GM18873 (cell line): Measurements from ENCODE around the gene VAMP2.

Experiments used
- ATAC-seq: cut with Tn5 transposase; IDR thresholded peaks from one replicate; pipeline ENCODE4 v1.9.1; 2021; ENCODE audit warnings: mild to moderate bottlenecking, moderate library complexity, moderate number of reproducible peaks; ENCODE audit not compliant: unreplicated experiment, low FRiP score

The VAMP2 gene

GRCh38 chr17:8144401-8145231 lies 18.1 kb downstream of the VAMP2 start:
- ATAC-seq = no peak

DNA sequence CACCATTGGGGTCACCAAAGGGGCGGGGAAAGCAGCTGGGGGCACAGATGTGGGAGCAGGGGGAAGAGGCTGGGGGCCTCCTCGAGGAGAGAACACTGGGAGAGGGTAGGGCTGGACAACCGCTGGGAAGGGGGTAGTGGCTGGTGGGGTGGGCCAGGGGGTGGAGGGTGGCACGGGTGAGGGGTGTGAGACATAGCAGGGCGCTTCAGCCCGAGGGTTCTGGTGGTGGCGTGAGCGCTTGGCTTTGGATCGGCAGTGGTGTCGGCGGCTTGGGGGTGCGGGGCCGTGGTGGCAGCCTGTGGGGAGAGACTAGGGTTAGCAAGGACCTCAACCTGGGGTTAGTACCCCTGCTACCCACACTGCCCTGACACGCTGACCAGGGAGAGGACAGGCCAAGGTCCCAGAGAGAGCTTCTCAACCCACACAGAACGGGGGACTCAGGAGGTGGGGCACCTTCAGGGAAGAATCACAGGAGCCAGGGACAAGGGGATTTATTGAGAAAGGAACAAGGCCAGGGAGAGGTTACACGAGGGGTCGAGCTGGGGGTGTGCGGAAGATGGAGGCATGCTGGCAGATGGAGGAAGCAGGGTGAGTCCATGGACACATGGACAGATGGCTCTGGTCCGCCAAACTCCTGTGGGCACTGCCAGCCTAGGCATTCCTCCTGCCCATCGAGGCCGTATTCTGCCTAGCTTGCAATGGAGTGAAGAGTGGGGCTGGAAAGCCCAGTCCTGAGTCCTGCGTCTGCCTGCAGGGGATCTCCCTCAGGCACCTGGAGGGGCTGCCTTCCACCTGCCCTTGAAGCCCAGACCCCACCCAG lies 19.0 kb downstream of the VAMP2 start:
- ATAC-seq = no peak

DNA sequence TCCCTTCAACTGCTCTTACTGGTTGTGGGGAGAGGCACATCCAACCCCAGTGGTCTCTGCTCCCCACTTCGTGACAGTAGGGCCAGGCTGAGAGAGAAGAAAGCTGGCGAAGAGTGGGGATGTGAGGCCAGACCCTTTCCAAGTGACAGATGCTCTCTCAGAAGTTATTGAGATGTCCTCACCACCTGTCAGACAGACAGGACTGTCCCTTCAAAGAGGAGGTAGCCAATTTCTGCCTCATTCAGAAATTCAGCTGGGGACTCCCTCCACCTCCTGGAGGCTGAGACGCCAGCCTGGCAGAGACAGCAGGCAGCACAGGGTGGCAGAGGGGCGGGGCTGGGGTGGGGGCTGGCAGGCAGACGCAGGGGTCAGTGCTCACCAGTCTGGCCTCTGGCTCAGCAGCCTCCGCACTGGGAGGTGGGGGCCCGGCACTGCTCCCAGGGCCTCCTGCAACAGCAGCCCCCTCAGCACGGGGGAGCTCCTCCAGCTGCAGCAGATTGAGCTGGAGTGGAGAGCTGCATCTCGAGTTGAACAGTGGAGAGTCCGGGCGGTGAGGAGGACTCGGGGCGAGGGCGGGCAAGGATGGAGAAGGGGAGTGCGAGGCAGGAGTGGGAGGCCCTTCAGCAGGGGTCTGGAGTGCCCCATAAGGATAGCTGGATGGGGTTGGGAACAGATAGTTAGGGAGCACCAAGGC lies 19.7 kb downstream of the VAMP2 start:
- no peak for ATAC-seq

DNA sequence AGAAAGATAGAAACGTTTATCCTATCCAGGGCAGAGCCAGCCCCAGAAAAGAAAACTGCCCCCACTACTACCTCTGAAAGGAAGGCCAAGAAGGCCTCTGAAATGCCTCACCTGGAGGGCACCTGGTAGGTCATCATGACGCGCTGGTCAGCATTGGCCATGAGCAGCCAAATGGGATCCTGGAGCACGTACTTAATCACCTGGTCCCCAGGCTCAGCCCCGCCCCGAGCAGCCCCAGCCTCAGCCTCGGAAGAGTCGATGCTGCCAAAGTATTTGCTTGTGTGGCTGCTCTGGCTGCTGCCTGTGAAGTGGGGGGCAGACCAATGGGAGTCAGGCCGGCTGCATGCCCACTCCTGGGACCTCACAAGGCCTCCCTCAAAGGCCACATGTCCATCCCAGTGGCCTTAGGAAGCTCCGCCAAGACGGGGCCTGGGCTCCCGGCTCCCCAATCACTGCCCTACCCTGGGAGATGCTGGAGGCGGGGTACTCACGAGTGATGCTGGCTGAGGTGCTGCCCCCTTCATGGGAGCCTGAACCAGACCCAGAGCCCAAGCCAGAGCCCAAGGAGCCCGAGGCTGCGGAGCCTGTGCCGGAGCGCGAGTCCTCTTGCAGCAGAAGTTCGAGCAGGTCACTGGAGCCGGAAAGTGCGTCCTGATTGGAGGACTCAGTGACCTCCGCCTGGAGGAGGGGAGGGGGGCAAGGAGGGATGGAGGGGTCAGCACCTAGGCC lies 20.4 kb downstream of the VAMP2 start:
- ATAC-seq = no peak

DNA sequence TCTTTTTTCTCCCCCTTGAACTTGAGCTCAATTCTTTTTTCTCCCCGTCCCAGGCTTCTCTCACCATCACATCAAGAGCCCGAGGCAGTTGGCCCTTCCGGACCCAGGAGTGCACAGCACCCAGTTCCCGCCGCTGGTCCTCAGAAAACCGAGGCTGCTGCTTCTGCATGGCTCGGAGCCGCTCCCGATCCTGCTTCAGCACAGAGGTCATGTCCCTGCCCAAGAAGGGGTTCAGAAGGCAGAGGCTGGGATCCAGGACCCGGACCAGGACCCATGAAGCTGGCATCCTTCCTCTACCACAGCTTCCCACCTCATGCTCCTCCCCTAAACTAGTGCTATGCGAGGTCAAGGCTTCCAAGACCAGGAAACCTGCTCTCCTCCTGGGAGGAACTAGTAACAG lies 21.0 kb downstream of the VAMP2 start:
- no peak for ATAC-seq

DNA sequence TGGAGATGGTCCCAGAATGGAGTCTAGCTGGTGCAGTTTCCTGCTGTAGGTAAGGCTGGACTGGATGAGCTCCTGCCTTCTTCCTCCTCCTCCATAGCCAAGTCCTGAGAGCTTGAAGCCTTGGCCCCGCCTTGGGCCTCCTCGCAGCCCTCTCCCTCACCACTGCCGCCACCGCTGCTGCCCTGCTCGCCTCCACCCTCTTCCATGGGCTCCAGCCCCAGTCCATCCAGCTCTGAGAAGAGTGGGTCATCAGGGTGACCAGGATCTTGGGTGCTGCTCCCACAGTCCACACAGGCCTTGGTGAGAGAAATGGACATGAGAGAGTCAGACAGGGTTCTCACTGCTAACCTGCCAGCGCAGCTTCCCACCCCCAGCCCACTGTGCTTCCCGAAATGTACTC lies 21.7 kb downstream of the VAMP2 start:
- ATAC-seq = no peak

GRCh38 chr17:8140065-8141029 lies 22.4 kb downstream of the VAMP2 start:
- ATAC-seq = no peak

GRCh38 chr17:8138672-8139371 lies 23.9 kb downstream of the VAMP2 start:
- peak; percentile 55 for ATAC-seq

DNA sequence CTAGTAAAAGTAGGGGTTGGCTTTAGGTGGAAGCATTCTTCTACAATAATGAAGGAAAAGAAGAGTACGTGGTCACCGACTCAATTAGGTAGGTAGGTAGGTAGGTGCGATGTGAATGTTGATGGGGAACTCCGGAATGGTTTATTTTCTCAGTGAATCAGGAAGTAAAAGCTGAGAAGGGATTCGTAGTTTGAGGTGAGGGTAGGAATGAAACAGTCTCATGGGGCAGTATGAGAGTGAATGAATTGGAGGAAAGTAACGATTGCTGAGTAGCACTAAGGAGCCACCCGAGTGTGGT lies 24.4 kb downstream of the VAMP2 start:
- no peak for ATAC-seq

GRCh38 chr17:8137645-8138373 lies 24.9 kb downstream of the VAMP2 start:
- no peak for ATAC-seq

DNA sequence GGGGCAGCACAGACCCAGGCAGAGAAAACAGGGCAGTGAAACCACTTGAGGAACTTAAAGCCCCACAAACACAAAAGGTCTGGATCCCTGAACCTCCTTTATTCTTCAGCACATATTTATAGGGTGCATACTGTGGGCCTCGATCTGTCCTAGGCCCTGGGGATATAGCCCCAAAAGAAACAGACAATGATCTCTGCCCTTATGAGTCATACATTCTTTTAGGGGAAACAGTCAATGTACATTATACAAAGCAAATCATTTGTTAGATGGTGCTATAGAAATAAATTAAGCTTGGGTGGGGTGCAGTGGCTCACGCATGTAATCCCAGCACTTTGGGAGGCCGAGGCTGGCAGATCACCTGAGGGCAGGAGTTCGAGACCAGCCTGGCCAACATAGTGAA lies 28.8 kb downstream of the VAMP2 start:
- no peak for ATAC-seq

DNA sequence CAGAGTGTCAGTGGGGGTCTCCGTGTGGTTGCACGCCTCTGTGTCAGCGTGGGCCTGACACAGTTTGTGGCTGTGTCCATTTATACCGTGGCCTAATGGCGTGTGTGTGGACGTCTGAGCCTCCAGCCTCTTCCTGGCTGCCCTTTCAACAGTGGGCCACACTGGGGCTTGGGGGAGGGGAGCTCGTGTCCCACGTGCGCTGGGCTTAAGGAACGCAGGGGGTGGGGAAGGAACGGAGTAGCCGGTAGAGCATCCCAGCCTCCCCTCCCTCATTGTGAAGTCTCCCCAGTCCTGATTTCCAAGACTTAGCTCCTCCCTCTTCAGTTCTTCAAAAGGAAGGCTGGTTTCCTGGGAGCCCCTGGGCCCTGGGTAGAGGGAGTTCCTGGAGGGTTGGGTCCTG lies 29.3 kb downstream of the VAMP2 start:
- ATAC-seq = no peak

DNA sequence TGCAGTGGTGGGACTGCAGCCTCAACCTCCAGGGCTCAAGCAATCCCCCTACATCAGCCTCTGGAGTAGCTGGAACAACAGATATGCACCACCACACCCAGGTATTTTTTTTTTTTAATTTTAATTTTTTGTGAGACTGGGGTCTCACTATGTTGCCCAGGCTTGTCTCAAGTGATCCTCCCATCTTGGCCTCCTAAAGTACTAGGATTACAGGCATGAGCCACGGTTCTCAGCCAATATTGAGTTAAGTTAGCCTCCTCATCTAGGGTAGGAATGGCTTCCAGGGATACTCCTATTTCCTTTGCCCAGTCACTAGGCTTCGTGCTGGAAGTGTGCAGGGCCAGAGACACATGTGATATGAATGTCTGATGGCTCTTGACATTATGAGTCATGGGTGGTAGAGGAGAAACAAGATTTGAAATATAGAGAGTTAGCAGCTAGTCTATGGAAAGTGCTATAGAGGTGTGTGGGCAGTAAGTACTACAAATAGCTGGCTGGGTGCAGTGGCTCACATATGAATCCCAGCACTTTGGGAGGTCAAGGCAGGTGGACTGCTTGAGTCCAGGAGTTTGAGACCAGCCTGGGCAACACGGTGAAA lies 30.8 kb downstream of the VAMP2 start:
- no peak for ATAC-seq

GRCh38 chr17:8128125-8128784 lies 34.5 kb downstream of the VAMP2 start:
- no peak for ATAC-seq

DNA sequence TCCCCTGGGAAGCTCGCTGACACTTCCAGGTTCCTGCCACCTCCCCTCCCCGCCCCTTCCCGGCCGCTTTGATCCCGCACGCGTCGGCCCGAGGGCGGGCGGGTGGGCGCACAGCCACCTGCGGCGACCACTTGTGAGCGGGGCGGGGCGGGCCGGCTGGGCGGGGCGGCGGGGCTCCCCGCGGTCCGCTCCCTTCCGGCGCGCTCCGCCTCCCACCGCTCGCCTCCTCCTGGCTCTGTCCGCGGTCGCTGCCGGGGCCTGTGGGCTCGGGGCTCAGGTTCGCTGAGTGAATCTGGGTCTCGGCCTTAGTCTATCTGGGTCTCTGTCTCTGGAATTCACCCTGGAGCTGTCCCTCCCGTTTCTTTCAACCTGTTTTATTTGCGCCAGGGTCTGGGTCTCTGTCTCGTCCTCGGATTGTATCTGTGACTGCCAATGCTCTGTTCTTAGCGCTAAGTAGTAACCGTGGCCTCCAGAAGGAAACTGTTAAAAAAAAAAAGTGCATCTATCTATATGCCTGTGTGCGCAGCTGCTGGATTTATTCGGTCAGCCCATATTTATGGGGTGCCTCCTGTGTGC lies 36.2 kb downstream of the VAMP2 start:
- no peak for ATAC-seq

DNA sequence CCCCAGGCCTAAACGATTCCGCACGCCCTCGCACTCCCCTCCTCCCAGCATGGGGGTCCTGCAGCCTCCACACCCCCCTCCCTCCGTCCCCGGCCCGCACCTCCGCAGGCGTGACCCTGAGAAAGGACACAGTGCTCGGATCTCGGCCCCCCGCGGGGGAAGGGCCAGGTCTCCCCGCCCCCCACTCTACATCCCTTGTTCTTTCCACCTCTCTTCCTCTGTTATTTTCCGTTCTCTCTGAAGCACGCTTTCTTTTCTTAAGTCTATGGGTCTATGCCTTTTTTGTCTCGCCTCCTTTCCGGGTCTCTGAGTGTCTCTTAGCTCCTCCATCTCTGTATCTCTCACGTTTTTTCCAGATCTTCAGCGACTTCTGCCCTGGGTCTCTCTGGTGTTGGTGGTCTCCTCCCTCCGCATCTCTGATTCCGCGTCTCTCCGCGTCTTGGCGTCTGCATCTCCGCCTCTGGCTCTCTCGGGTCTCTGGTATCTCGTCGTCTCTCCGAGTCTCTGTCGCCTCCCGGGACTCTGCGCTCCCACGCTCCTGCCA lies 36.7 kb downstream of the VAMP2 start:
- no peak for ATAC-seq
